ENCODE data around the gene HORMAD2.
A peak's percentile ranks its signal among the peaks of the same experiment; 100 is the strongest.

HORMAD2 gene

DNA sequence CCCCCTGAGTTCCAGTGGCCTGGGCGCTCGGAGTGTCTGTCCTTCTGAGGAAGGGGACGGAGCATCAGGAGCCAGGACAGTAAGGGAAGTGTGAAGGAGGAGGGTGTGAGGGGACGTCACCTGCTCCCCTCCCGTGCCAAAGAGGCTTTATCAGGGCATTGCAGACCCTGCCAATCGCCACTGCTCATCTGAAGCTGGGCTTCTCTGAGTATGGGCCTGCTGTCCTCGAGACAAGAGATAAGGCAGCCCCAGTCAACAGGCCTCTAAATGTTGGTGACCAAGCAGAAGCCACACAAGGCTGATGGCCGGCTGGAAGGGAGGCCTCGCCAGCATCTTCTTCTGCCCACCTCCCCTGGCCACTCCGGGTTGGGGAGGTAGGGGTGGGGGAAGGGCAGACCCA lies 136.4 kb downstream of the HORMAD2 start:
- H3K9ac ChIP-seq (ENCODE audit: low read depth, low read length) = no peak overlapping the region
- peaks cover 29% of the 10 kb centered on the region for H3K4me1 ChIP-seq (ENCODE audit: control insufficient read depth, insufficient read depth, low read length)

DNA sequence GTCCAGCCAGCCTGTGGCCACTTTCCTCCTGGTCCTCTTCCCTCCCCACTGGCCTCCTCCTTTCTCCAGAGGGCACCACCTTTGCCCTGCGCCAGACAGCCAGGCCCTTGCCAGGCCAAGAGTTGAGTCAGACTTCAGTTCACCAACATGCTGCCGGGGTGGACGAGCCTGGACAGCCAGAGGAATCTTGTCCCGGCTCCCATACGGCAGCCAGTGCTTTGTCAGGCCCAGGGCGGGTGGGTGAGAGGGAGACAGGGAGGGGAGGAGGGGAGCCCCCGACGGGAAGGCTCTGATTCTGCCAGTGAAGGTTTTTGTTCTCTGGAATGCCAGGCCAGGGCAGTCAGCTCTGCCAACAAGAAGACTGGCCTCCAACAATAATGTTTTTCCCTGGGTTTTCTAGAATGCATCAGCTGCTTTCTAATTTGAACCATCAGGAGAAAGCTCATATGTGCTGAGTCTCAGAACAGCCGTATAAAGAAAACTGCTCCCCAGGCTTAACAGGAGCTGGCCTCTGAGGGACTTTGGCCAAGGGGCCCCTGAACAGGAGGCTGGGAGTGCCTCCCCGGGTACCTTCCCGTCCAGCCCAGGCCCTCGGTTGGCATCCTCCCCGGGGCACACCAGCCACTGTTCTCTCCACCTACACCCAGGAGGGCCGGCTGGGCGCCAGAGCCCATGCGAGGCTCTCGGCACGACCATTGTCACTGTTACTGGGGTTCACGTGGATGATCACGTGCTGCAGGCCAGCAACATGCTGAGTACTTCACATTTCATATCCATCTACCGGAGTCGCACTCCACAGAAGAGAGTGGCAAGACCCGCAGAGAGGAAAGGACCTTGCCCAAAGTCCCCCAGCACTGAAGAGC lies 137.7 kb downstream of the HORMAD2 start:
- peak overlapping the region; percentile 60 for H3K9ac ChIP-seq (ENCODE audit: low read depth, low read length)

More for the DNA sequence above, 136.4 kb downstream of the HORMAD2 start:
- H3K4me2 ChIP-seq (ENCODE audit: low read length) = no peak overlapping the region
- no peaks in the 10 kb centered on the region for H3K36me3 ChIP-seq (ENCODE audit: insufficient read depth, low read length)
- no peaks in the 10 kb centered on the region for H3K27me3 ChIP-seq (ENCODE audit: control insufficient read depth, insufficient read depth, low read length)
- no peak overlapping the region for H3K4me3 ChIP-seq (ENCODE audit: low read length)
- H3K9me3 ChIP-seq (replicated peaks; ENCODE audit: low read length) = no peaks in the 10 kb centered on the region

DNA sequence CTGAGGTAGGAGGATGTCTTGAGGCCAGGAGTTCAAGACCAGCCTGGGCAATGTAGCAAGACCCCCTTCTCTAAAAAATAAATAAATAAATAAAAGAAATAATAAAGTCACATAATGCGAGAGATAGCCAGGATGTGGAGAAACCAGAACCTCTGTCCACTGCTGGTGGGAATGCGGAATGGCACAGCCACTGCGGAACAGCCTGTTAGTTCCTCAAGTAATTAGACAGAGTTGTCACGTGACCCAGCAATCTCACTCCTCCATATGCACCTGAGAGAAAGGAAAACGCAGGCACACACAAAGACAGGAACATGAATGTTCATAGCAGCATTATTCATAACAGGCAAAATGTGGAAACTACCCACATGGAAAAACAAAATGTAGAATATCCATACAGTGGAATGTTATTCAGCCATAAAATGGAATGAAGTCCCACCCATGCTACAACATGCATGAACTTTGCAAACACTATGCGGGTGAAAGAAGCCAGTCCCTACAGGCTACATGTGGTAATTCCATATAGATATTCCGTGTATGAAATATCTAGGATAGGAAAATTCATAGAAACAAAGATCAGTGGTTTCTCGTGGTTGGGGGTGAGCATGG lies 138.9 kb downstream of the HORMAD2 start:
- Histone ChIP-seq H3K4me2 (ENCODE audit: low read length) (no peak overlapping the region), H3K9ac (ENCODE audit: low read depth, low read length) (no peak overlapping the region), H3K4me3 (ENCODE audit: low read length) (no peak overlapping the region), H3K4me1 (ENCODE audit: control insufficient read depth, insufficient read depth, low read length) (peaks cover 12% of the 10 kb centered on the region), H3K27me3 (ENCODE audit: control insufficient read depth, insufficient read depth, low read length) (no peaks in the 10 kb centered on the region), H3K36me3 (ENCODE audit: insufficient read depth, low read length) (no peaks in the 10 kb centered on the region), H3K9me3 (replicated peaks; ENCODE audit: low read length) (no peaks in the 10 kb centered on the region)

More for the DNA sequence above, 137.7 kb downstream of the HORMAD2 start:
- Histone ChIP-seq H3K27me3 (ENCODE audit: control insufficient read depth, insufficient read depth, low read length) (no peaks in the 10 kb centered on the region), H3K9me3 (replicated peaks; ENCODE audit: low read length) (no peaks in the 10 kb centered on the region), H3K4me1 (ENCODE audit: control insufficient read depth, insufficient read depth, low read length) (peaks cover 20% of the 10 kb centered on the region), H3K4me2 (ENCODE audit: low read length) (peak overlapping the region; percentile 31), H3K36me3 (ENCODE audit: insufficient read depth, low read length) (no peaks in the 10 kb centered on the region), H3K4me3 (ENCODE audit: low read length) (no peak overlapping the region)

DNA sequence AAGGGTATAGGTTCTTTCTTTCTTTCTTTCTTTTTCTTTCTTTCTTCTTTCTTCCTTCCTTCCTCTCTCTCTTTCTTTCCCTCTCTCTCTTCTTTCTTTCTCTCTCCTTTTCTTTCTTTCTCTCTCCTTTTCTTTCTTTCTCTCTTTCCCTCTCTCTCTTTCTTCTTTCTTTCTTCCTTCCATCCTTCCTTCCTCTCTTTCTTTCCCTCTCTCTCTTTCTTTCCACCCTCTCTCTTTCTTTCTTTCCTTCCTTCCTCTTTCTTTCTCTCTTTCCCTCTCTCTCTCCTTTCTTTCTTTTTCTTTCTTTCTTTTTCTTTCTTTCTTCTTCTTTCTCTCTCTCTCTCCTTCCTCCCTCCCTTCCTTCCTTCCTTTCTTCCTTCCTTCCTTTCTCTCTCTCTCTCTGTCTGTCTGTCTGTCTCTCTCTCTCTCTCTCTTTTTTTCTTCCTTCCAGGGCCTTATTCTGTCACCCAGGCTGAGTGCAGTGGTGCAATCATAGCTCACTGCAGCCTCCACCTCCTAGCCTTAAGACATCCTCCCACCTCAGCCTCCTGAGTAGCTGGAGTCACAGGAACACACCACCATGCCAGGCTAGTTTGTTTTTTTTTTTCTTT lies 139.5 kb downstream of the HORMAD2 start:
- H3K9me3 ChIP-seq (replicated peaks; ENCODE audit: low read length) = no peaks in the 10 kb centered on the region
- H3K36me3 ChIP-seq (ENCODE audit: insufficient read depth, low read length) = no peaks in the 10 kb centered on the region
- H3K27me3 ChIP-seq (ENCODE audit: control insufficient read depth, insufficient read depth, low read length) = no peaks in the 10 kb centered on the region
- H3K4me3 ChIP-seq (ENCODE audit: low read length) = no peak overlapping the region
- no peak overlapping the region for H3K9ac ChIP-seq (ENCODE audit: low read depth, low read length)
- peaks cover 15% of the 10 kb centered on the region for H3K4me1 ChIP-seq (ENCODE audit: control insufficient read depth, insufficient read depth, low read length)
- H3K4me2 ChIP-seq (ENCODE audit: low read length) = no peak overlapping the region

DNA sequence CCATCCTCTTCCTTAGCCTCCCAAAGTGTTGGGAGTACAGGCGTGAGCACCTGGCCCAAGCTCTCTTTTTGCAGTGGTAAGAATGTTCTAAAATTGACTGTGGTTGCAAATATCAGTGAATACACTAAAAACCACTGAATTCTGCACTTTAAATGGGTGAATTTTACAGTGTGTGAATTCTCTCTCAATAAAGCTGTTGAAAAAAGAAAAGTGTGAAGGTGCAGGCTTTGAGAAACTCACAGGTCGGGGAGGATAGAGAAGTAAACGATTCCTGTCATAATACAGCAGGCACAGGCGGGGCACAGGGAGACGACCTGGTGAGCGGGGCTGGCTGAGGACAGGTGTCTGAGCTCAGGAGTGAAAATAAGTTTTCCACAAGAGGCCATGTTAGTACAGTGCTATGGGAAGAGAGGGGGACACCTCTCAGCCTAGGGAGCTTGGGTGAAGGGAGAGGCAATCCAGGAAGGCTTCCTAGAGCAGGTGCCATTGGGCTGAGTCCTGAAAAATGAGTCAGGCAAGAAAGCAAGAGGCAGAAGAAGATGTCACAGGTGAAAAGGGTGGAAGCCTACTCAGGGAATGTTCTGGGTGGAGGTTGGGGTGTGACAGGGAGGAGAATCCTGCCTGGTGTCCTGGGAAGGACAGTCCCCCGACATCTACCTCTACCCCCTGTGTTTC lies 140.2 kb downstream of the HORMAD2 start:
- no peaks in the 10 kb centered on the region for H3K36me3 ChIP-seq (ENCODE audit: insufficient read depth, low read length)
- H3K9ac ChIP-seq (ENCODE audit: low read depth, low read length) = no peak overlapping the region
- peaks cover 15% of the 10 kb centered on the region for H3K4me1 ChIP-seq (ENCODE audit: control insufficient read depth, insufficient read depth, low read length)
- no peak overlapping the region for H3K4me2 ChIP-seq (ENCODE audit: low read length)
- H3K27me3 ChIP-seq (ENCODE audit: control insufficient read depth, insufficient read depth, low read length) = no peaks in the 10 kb centered on the region
- no peaks in the 10 kb centered on the region for H3K9me3 ChIP-seq (replicated peaks; ENCODE audit: low read length)
- H3K4me3 ChIP-seq (ENCODE audit: low read length) = no peak overlapping the region

DNA sequence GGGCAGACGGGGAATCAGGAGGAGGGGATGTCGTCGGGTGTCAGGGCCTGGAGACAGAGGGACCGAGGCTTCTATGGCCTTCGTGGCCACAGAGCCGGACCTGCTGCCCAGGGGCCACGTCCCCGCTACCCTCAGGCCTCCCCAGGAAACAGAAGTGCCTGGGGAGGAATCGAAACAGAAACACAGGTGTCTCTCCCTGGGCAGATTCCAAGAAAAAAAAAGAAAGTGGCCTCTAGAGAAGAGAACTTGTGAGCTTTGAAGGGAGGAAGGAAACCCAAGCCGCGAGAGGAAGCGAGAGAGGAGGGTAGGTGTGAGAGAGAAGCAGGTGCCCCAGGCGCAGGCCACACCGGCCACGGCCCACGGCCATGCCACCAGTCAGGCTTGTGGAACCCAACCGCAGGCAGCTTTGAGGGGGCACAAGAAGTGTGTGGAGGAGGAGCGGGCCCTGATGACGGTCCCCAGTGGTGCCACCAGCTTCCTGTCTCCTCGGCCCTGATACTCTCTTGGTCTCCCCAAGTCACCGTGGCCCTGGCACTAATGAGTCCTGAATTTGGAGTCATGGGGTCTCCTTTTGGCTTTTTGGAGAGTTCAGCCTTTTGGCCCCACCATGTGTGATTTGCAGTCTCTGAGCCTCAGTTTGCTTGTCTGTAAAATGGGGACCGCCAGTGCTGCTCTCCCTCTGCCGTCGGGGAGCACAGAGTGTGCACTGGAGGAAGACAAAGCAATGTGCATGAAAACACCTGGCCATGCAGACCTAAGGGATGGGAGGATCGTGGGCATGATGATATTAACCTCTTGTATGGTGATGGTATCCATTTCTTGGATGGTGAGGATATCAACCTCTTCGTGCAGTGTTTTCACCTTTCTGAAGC lies 141.1 kb downstream of the HORMAD2 start:
- Histone ChIP-seq H3K27me3 (ENCODE audit: control insufficient read depth, insufficient read depth, low read length) (no peaks in the 10 kb centered on the region), H3K9ac (ENCODE audit: low read depth, low read length) (no peak overlapping the region), H3K4me3 (ENCODE audit: low read length) (no peak overlapping the region), H3K4me1 (ENCODE audit: control insufficient read depth, insufficient read depth, low read length) (peaks cover 15% of the 10 kb centered on the region), H3K36me3 (ENCODE audit: insufficient read depth, low read length) (no peaks in the 10 kb centered on the region), H3K9me3 (replicated peaks; ENCODE audit: low read length) (no peaks in the 10 kb centered on the region), H3K4me2 (ENCODE audit: low read length) (no peak overlapping the region)

DNA sequence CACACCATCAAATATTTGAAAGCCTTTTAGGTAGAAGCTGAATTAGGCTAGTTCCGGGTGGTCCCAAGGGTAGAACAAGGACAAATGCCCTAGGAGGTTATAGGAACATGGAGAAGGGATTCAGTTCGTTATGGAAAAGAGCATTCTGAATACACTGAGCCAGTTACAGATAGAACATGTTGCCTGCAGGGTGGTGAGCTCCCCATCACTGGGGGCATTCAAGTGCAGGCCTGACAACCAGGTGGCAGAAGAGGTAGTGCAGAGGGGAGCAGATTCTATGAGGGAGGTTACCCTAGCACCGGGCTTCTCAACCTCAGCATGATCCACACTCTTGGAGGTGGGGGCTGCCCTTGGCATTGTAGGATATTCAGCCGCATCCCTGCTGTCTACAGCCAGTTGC lies 142.1 kb downstream of the HORMAD2 start:
- Histone ChIP-seq H3K27me3 (ENCODE audit: control insufficient read depth, insufficient read depth, low read length) (no peaks in the 10 kb centered on the region), H3K4me1 (ENCODE audit: control insufficient read depth, insufficient read depth, low read length) (peaks cover 15% of the 10 kb centered on the region), H3K9me3 (replicated peaks; ENCODE audit: low read length) (no peaks in the 10 kb centered on the region), H3K4me2 (ENCODE audit: low read length) (no peak overlapping the region), H3K4me3 (ENCODE audit: low read length) (no peak overlapping the region), H3K36me3 (ENCODE audit: insufficient read depth, low read length) (no peaks in the 10 kb centered on the region), H3K9ac (ENCODE audit: low read depth, low read length) (no peak overlapping the region)

DNA sequence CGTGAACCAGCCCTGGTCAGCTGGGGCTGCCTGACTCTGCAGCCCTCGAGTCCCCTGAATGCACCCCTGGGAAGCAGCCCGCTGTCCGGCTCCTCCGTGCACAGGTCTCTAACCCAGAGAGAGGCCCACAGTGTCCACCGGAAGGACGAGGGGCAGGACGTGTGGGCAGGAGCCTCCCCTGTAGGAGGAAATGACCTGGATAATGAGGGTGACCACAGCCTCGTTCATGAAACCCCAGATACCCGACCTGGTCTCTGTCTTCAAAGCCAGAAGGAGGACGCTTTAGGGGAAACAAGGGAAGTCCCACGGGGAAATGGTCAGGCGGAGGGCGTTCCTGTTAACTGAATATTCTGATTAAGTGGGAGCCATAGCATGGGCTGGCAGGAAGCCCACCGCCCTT lies 143.0 kb downstream of the HORMAD2 start:
- Histone ChIP-seq H3K9ac (ENCODE audit: low read depth, low read length) (no peak overlapping the region), H3K4me3 (ENCODE audit: low read length) (no peak overlapping the region), H3K27me3 (ENCODE audit: control insufficient read depth, insufficient read depth, low read length) (no peaks in the 10 kb centered on the region), H3K9me3 (replicated peaks; ENCODE audit: low read length) (no peaks in the 10 kb centered on the region), H3K4me1 (ENCODE audit: control insufficient read depth, insufficient read depth, low read length) (peaks cover 5% of the 10 kb centered on the region), H3K36me3 (ENCODE audit: insufficient read depth, low read length) (no peaks in the 10 kb centered on the region), H3K4me2 (ENCODE audit: low read length) (no peak overlapping the region)

DNA sequence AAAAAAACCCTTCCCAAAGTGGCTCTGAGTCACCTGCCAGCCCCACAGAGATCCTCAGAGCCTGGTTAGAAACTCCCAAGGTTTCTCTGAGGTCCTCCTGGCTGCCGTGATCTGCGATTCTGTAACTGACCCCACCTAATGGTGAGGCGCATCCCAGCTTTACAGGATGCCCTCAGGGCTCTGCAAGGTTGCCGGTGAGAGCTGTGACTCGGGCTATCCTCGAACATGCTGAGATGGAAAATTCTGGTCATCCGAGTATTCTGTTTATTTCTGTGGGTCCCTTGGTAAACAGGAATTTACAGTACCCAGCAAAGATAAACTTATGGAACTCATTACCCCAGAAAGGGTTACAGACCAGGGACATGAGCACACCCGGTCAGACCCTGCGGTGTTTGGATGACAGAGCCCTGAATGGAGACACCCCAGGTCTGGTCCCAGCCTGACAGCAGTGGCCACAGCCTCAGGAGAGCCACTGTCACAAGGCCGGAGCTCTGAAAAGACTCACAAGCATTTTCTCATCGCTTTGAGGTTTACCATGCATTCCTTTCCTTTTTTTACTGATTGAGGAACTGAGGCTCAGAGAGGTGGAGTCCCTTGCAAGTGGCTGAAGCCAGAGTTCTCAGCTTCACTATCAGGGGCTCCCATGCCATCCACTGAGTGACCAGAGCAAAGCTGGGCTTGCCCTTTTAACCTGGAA lies 144.0 kb downstream of the HORMAD2 start:
- Histone ChIP-seq H3K9ac (ENCODE audit: low read depth, low read length) (no peak overlapping the region), H3K9me3 (replicated peaks; ENCODE audit: low read length) (no peaks in the 10 kb centered on the region), H3K4me1 (ENCODE audit: control insufficient read depth, insufficient read depth, low read length) (peaks cover 10% of the 10 kb centered on the region)

DNA sequence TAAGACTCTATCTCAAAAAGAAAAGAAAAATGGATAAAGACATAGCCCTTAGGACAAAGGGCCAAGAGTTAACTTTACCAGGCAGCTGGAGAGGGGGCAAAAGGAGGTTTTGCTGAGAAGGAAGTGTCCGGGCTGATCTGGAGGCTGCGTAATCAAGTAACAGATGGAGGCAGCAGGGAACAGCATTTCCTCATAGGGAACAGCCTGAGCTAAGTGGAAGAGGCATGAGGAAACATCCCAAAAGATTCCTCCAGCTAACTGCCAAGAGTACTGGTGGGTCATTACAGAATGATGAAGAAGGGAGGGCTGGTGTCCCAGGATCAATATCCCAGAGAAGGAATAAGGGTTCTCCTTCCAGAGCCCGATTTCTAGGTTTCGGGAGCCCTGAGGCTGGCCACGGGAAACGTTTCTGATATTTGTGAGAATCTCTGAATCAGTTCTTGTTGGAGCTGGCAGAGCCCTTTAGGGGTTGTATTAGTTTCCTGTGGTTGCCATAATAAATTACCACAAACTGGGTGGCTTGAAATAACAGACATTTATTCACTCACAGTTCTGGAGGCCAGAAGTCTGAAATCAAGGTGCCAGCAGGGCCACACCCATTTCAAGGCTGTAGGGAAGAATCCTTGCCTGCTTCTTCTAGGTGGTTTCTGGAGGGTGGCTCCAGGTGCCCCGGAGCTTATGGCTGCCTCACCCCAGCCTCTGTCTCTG lies 145.1 kb downstream of the HORMAD2 start:
- no peaks in the 10 kb centered on the region for H3K36me3 ChIP-seq (ENCODE audit: insufficient read depth, low read length)
- no peak overlapping the region for H3K9ac ChIP-seq (ENCODE audit: low read depth, low read length)

More for the DNA sequence above, 144.0 kb downstream of the HORMAD2 start:
- no peak overlapping the region for H3K4me2 ChIP-seq (ENCODE audit: low read length)
- H3K4me3 ChIP-seq (ENCODE audit: low read length) = no peak overlapping the region
- H3K27me3 ChIP-seq (ENCODE audit: control insufficient read depth, insufficient read depth, low read length) = no peaks in the 10 kb centered on the region
- no peaks in the 10 kb centered on the region for H3K36me3 ChIP-seq (ENCODE audit: insufficient read depth, low read length)

More for the DNA sequence above, 145.1 kb downstream of the HORMAD2 start:
- no peaks in the 10 kb centered on the region for H3K27me3 ChIP-seq (ENCODE audit: control insufficient read depth, insufficient read depth, low read length)
- no peak overlapping the region for H3K4me2 ChIP-seq (ENCODE audit: low read length)
- H3K9me3 ChIP-seq (replicated peaks; ENCODE audit: low read length) = no peaks in the 10 kb centered on the region
- H3K4me1 ChIP-seq (ENCODE audit: control insufficient read depth, insufficient read depth, low read length) = peaks cover 10% of the 10 kb centered on the region
- H3K4me3 ChIP-seq (ENCODE audit: low read length) = no peak overlapping the region

All from skeletal muscle satellite cell (primary cell).